HepG2 (cell line): Measurements from ENCODE around the gene KCTD21. TPM values are rescaled to one million over a fixed set of nuclear protein-coding genes. Genes with fewer than 3 reads are reported as not detected.

Source experiments
- AGO2 ChIP-seq: fragments of 200-400 bp; formaldehyde crosslinking; optimal IDR thresholded peaks from 2 replicates; pipeline ENCODE3; 2017; ENCODE audit warnings: mild to moderate bottlenecking, low read depth, low read length, moderate library complexity
- ATF4 ChIP-seq, 2 experiments: fragments of 450-650 bp in 1 of 2; sonication (generic) in 1 of 2; formaldehyde crosslinking; IDR thresholded peaks; 2 replicates each; pipeline versions ENCODE4 v1.5.0 to v1.8.0; 2020 to 2022; ENCODE audit warnings: mild to moderate bottlenecking in 1 of 2, missing genetic modification reagents in 1 of 2
- KLF15 ChIP-seq: sonication (generic); formaldehyde crosslinking; IDR thresholded peaks from 2 replicates; pipeline ENCODE4 v1.8.1; 2023; ENCODE audit warnings: borderline replicate concordance, mild to moderate bottlenecking, inconsistent platforms, missing genetic modification reagents, mixed read lengths
- KMT2B ChIP-seq: IDR thresholded peaks from 2 replicates; pipeline ENCODE4 v1.6.1; 2016; ENCODE audit warnings: missing genetic modification reagents, missing compliant biosample characterization
- PAF1 ChIP-seq: IDR thresholded peaks from 2 replicates; pipeline ENCODE4 v1.6.1; 2016; ENCODE audit warnings: missing genetic modification reagents, missing compliant biosample characterization
- POGZ ChIP-seq: sonication (generic); formaldehyde crosslinking; IDR thresholded peaks from 2 replicates; pipeline ENCODE4 v1.4.0; 2020; ENCODE audit warnings: mild to moderate bottlenecking, missing genetic modification reagents
- POLR2A ChIP-seq, 2 experiments: IDR thresholded peaks; 2 replicates each; pipeline ENCODE4 v1.6.1; 2011; ENCODE audit warnings: low read depth in 2 of 2, low read length in 2 of 2, mild to moderate bottlenecking in 1 of 2, moderate library complexity in 1 of 2; ENCODE audit not compliant: insufficient read depth in 1 of 2
- REPIN1 ChIP-seq: sonication (generic); formaldehyde crosslinking; IDR thresholded peaks from 2 replicates; pipeline ENCODE4 v1.8.0; 2022; ENCODE audit warnings: missing genetic modification reagents, low read depth, mild to moderate bottlenecking, borderline replicate concordance
- RNF2 ChIP-seq: fragments of 450-650 bp; conservative IDR thresholded peaks from 2 replicates; pipeline ENCODE4 v1.6.1; 2016; ENCODE audit warnings: low read depth
- SETDB1 ChIP-seq: sonication (generic); formaldehyde crosslinking; IDR thresholded peaks from 2 replicates; pipeline ENCODE4 v1.5.1; 2020; ENCODE audit warnings: missing genetic modification reagents, mild to moderate bottlenecking, borderline replicate concordance
- STAG1 ChIP-seq: sonication (generic); formaldehyde crosslinking; IDR thresholded peaks from 2 replicates; pipeline ENCODE4 v1.4.0; 2020; ENCODE audit warnings: missing genetic modification reagents
- ZBTB8A ChIP-seq: sonication (generic); formaldehyde crosslinking; IDR thresholded peaks from 2 replicates; pipeline ENCODE4 v1.4.0; 2020; ENCODE audit warnings: mild to moderate bottlenecking, low read depth, missing genetic modification reagents, borderline replicate concordance
- ZFP41 ChIP-seq: sonication (generic); formaldehyde crosslinking; IDR thresholded peaks from 2 replicates; pipeline ENCODE4 v1.4.0; 2020; ENCODE audit warnings: mild to moderate bottlenecking, missing genetic modification reagents, borderline replicate concordance
- ZFP91 ChIP-seq: sonication (generic); formaldehyde crosslinking; IDR thresholded peaks from 2 replicates; pipeline ENCODE4 v1.9.0; 2022; ENCODE audit warnings: missing genetic modification reagents, mild to moderate bottlenecking, borderline replicate concordance
- ZKSCAN1 ChIP-seq: fragments of 150-350 bp; IDR thresholded peaks from 2 replicates; pipeline ENCODE4 v1.6.1; 2014; ENCODE audit warnings: low read length
- ZNF280D ChIP-seq: sonication (generic); formaldehyde crosslinking; IDR thresholded peaks from 2 replicates; pipeline ENCODE4 v1.5.1; 2020; ENCODE audit warnings: mild to moderate bottlenecking, missing genetic modification reagents
- ZNF335 ChIP-seq: sonication (generic); formaldehyde crosslinking; IDR thresholded peaks from 2 replicates; pipeline ENCODE4 v1.4.0; 2020; ENCODE audit warnings: missing genetic modification reagents
- ZNF431 ChIP-seq: sonication (generic); formaldehyde crosslinking; IDR thresholded peaks from 2 replicates; pipeline ENCODE4 v1.9.0; 2022; ENCODE audit warnings: missing genetic modification reagents, low read depth, mild to moderate bottlenecking, borderline replicate concordance
- ZNF501 ChIP-seq: sonication (generic); formaldehyde crosslinking; IDR thresholded peaks from 2 replicates; pipeline ENCODE4 v1.5.1; 2020; ENCODE audit warnings: mild to moderate bottlenecking, moderate library complexity, missing genetic modification reagents
- ZNF672 ChIP-seq: sonication (generic); formaldehyde crosslinking; IDR thresholded peaks from 2 replicates; pipeline ENCODE4 v1.8.1; 2022; ENCODE audit warnings: missing genetic modification reagents
- ZNF749 ChIP-seq: sonication (generic); formaldehyde crosslinking; IDR thresholded peaks from 2 replicates; pipeline ENCODE4 v1.8.0; 2022; ENCODE audit warnings: mild to moderate bottlenecking, missing genetic modification reagents, moderate library complexity, borderline replicate concordance
- polyA plus RNA-seq, 8 experiments: library from polyadenylated mRNA; depleted of rRNA in 3 of 8; stranded (reverse) in 7 of 8; unstranded in 1 of 8; fragments of >200 nt; fragmentation: Illumina TruSeq in 4 of 8; extraction: Trizol in 4 of 8; gene quantifications; 2 replicates each; pipeline versions ENCODE4 v1.2.1 to v1.2.3, GENCODE V29; 2011 to 2016; ENCODE audit warnings: low read depth in 4 of 8, missing spikeins in 1 of 8, mixed read lengths in 1 of 8; ENCODE audit not compliant: insufficient read depth in 1 of 8
- total RNA-seq, 5 experiments: library from RNA; depleted of rRNA; stranded (reverse); fragments of >200 nt; fragmentation: Illumina TruSeq; extraction: Trizol; gene quantifications; 2 replicates each; pipeline ENCODE4 v1.2.3, GENCODE V29; 2016; ENCODE audit warnings: low read depth in 1 of 5

KCTD21 gene
- total and polyA plus RNA-seq, 2 of the 13 experiments (the other 11 are each of a cell fraction or from before 2014, with no cell fraction given): 3.1 to 13.5 TPM

GRCh38 chr11:78139422-78140391 lies 48.7 kb downstream of the KCTD21 start, which contains the start of gene ALG8 (continued):
- peak in 1 of 2 experiments; percentile 71; a peak in 2 of 4 replicates for TF ChIP-seq ATF4 (CRISPR knock-in tag; IDR thresholded peaks at IDR 0.05)
- TF ChIP-seq ZNF335 (CRISPR knock-in tag): no peak; the same call in 1 of the 2 replicates
- no peak for TF ChIP-seq ZKSCAN1
- peak; percentile 93 for TF ChIP-seq KMT2B (CRISPR knock-in tag)
- TF ChIP-seq ZNF280D (CRISPR knock-in tag): no peak
- peak; percentile 25; the same call in 1 of the 2 replicates for TF ChIP-seq STAG1 (CRISPR knock-in tag)
- TF ChIP-seq POGZ (CRISPR knock-in tag): peak; percentile 61
- peak; percentile 87 for TF ChIP-seq ZFP91
- no peak for TF ChIP-seq SETDB1 (CRISPR knock-in tag)
- TF ChIP-seq KLF15 (CRISPR knock-in tag): no peak; the same call in 1 of the 2 replicates
- peak; percentile 90 for TF ChIP-seq REPIN1 (CRISPR knock-in tag)
- peak; percentile 62; the same call in 1 of the 2 replicates for TF ChIP-seq RNF2
- TF ChIP-seq ZNF501 (CRISPR knock-in tag): peak; percentile 71
- TF ChIP-seq ZNF672: peak; percentile 87; the same call in 1 of the 2 replicates
- TF ChIP-seq ZNF431 (CRISPR knock-in tag): peak; percentile 71; the same call in 1 of the 2 replicates
- TF ChIP-seq ZNF749 (CRISPR knock-in tag): peak; percentile 91; the same call in 1 of the 2 replicates
- TF ChIP-seq PAF1 (CRISPR knock-in tag): no peak
- TF ChIP-seq ZFP41: peak; percentile 63; the same call in 1 of the 2 replicates
- no peak for TF ChIP-seq AGO2
- TF ChIP-seq POLR2A (IDR thresholded peaks at IDR 0.05; ENCODE audit: insufficient read depth in 1 of 2, low read depth in 2 of 2, low read length in 2 of 2): peak; percentile 83 to 90
- TF ChIP-seq ZBTB8A (CRISPR knock-in tag): no peak
